ELF-1 (cell line): ENCODE results near the gene RAI1.
A peak's percentile ranks its signal among the peaks of the same experiment; 100 is the strongest.

ENCODE experiments used
- DNase-seq: peaks from one replicate; pipeline ENCODE4 v3.0.0-alpha.2; 2016; ENCODE audit warnings: low read depth, low spot score

Gene RAI1

DNA sequence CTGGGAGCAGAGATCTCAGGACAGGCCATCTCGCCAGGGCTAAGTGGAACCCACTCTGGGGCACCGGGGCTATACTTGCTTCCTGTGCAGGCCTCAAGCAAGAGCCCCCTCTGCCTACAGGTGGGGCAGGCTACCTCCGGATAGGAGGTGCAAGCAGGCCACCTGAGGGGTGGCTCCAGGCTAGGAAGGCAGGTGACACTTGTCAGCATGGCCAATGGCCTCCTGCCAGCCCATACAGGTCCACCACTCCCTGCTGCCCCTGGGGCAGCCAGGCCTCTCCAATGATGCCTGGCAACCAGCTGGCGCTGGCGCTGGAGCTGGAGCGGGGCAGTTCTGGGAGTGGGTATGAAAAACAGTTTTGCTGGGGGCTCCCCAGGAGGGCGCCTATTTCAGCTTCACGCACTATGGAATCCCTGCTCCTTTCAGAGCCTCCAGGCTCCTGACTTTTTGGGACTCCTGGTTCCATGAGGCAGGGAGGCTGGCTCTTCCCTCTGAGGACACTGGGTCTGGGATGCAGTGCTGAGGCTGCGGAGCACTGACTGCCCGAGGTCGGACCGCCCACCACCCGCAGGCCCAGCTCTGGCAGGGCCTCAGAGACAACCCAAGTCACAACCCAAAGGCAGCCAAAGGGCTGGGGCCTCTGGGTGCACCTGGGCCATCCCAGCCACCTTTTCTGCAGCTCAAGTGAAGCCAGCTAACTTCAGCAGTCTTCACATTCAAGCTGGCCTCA is 164.0 kb downstream of the RAI1 start:
- DNase-seq: no peak

DNA sequence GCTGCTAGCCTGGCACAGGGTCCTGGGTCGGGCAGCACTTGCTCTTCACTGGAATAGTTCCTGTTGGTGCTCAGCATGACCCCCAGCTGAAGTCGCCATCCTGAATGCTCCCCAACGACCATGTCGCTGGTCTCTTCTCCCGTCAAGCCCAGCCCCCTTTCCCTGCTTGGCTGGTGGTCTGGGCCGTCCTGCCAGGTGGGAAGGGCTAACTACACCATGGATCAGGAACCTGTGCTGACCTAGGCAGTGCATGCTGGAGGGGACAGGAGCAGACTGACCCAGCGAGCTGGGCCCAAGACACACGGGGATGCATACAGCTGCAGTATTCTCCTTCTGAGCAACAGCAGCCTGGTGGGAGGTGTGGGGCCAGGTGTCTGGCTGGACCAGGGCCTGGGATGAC is 164.7 kb downstream of the RAI1 start:
- DNase-seq: no peak

DNA sequence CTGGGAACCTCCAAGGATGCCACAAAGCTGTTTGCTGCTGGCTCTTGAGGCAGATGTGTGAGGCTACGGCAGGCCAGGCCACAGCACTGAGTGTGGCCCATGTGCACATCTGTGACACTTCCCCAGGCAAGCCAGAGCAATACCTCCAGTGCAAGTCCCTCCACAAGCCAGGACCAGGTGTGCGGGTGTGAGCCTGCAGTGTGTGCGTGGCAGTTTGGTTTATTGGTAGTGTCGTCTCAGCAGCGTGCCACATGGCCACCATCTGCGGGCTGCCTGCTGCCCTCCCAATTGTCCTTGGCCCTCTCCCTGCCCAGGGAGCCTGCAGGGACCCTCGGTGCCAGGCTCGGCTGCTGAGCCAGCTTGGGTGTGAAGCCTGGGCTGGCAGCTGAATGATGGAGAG is 165.4 kb downstream of the RAI1 start:
- DNase-seq: no peak

DNA sequence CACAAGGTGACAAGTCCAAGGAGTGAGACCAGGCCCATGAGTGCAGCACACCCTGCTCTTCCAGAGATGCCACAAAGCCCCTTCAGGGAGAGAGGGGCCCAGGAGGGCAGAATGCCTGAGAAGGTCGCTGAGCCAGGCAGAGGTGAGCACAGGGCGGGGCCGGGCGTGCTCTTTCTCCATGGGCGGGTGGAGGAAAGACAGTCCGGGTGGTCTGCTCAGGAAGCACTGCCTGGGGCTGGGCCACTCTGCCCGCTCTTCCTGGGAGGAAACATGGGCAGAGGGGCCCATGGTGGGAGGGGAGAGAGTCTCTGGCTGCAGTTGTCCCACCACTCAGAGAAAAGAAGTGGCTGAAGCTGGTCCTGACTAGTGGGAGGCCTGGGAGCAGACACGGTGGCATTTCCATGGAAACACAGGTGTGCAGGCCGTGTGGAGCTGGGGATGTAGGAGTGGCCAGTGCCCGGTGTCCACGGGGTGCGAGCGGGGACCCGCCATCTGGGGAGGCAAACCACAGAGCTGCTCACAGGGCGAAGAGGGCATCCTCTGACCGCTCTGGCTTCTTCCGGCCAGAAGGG is 165.9 kb downstream of the RAI1 start:
- DNase-seq: no peak

DNA sequence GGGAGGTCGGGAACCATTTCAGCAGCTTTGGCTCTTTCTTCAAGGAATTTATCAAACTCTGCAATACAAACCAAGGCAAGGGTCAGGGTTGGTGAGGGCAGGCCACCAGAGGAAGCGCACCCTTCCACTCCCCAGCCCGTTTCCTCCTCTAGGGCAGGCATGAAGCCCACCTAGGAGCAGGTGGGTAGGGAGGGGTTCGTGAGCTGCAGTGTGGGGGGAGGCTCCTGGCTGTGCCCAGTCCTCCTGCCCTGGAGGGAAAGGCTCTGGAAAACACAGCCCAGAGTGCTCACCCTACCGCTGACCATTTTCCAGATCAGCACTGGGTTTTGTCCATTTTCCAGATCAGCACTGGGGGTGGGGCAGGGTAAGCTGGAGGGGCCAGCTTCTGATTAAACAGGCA is 166.5 kb downstream of the RAI1 start:
- no peak for DNase-seq

DNA sequence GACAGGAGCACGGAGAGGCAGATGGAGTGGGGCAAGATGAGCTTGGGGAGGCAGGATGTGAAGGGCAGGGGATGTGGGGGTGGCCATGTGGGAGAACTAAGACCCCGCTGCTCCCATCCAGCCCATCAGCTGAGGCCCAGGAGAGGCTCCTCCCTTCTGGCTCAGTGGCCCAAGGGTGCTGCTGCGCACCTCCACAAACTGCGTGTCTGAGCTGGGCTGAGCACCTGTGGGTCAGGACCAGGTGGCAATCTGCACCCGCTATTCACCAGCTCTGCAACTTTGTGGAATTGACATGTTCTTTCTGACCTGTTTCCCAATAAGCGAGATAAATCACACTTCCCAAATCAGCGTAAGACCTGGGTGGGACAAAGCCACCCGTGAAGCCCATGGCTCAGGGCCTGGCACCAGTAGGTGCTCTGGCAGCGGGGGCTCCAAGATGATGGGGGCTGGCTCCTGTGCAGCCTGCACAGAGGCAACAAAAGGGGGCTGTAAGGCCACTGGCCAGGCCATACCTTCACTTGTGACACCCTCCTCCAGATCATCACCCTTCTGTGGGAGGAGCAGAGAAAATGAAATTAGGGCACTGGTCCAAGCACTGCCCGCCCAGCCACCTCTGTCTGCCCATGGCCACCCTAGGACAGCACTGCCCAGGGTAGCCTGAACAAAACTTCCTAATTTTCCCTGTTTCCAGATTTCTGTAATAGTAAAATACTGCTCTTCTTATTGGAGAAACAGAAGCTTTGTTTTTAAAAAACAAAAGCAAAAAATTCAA is 167.2 kb downstream of the RAI1 start:
- no peak for DNase-seq

DNA sequence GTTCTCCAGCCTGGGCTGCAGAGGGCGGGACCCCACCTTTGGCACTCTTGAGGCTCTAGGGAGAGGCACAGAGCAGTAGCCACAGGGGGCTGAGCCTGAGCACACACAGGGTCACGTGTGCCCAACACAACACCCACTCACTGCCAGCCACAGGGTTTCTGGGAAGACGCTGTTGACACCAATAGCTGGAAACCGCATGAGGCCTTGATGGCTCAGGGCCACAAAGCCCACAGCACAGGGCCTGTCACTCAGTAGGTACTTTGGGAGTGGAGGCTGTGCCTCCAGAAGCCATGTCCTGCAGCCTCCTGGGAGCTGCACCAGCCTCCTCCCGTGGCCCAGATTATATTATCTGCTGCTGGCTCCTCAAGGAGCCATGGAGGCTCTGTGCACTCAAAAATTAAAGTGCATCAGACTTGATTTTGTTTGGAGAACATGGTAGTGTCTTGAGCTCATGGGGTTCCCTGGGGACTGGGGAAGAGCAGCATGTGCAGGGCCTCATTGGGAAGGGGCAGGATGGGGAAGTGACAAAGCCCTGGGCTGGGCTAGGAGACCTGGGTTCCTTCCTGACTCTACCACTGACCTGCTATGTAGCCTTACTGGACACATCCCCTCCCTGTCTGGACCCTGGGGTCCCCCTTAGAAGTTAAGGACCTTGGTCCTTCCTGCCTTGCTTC is 168.0 kb downstream of the RAI1 start:
- DNase-seq: no peak

DNA sequence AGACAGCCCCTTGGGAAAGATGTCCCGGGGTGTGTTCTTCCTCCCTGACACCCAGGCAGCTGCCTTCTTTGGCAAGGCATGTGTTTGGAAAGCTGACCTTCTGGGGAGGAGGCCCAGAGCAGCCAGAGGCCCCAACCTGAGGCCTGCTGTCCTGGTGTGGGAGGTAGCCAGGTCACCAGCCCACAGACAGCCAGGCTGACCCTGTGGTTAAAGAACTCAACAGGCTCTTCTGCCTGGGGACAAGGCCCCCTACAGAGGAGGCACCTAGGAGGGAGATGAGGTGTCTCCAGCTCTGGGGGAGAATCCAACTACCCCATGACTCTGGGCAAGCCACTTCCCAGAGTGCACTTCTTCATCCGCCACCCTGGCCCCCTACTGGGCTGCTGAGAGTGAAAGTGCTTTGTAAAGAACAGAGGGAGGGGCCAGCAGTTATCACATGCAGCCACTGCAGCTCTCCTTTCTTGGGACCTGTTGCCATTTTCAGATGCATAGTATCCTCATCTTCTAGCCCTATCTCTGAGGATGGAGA is 168.7 kb downstream of the RAI1 start:
- peak; percentile 58 for DNase-seq

DNA sequence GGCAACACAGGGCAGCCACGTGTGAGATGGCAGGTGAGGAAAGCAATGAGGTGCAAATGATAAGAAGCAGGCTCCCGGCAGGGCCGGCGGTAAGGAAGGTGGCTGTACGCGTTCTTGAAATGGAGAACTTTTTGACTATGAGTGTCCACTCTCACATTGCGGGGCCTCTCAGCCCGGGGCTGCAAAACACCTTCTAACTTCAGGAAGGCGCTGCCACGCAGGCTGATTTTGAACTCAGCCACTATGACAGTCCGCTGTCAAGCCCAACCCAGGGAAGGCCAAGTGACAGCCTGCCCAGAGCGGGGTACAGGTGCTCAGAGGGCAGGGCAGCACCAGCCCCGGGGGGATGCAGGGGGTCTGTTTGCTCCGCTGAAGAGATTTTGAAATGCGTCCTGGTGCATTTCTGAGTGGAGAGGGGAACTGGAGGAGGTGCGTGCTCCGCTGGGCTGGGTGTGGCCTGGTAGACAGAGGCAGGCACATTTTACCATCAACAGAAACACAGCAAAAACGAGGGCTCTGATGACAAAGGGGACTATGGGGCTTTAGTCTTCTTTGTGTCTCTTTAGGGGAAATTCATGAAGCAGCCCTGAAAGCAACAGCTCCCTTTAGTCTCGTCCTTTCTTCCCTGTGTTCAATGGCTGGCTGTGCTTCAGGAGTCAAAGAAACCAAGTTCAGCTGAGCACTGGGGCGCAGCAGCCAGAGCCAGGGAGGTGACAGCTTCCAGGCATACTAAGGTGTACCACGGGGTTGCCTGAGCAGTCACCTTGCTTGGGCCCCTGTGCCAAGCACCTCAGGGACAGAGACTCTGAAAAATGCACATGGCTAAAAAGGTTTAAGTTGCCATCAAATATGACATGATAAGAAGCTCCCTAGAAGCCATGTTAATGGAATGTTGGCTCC is 170.1 kb downstream of the RAI1 start:
- DNase-seq: no peak

DNA sequence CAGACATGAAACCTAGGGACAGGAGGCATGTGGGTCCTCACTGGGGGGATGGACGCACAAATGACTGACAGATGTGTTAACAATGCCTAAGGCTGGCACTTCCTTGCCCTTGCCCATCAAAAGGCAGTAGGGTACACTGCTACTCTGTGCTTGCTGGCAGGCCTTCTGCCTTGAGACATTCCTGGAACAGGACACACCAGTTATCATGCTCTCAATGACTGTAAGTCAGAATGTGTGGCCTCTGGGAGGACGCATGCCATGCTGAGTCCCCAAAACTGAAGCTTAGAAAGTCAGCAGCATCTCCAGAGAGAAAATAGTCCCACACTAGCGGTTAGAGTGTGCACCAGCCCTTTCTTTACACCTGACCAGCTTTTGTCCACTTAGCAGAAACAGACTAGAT is 171.7 kb downstream of the RAI1 start:
- DNase-seq: no peak

DNA sequence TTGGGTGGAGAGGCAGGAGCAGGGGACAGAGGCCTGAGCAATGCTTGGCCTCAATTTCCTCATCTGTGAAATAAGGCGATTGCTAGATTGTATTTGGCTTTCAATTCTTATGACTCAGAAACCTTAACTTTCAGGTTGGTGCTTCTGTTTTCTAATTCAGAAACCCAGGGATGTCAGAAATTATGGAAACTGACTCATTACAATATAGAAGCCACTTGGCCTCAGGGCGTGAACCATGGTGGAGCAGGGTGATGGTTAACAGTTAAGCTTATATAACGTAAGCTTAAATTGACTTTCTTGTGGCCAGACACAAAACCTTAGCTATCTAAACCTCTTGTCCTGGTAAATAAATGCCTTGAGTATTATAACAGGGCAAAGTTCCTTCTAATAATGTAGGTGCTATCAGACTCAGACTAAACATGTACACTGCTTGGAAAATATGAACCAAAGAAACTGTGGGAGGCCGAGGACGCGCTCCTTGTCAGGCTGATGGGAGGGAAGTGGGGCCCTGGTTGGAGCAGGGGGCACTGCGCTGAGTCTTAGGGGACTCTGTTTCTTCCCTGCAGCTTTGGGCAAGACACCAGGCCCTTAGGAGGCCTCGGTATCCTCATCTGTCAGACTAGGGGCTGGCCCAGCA is 172.7 kb downstream of the RAI1 start:
- no peak for DNase-seq

DNA sequence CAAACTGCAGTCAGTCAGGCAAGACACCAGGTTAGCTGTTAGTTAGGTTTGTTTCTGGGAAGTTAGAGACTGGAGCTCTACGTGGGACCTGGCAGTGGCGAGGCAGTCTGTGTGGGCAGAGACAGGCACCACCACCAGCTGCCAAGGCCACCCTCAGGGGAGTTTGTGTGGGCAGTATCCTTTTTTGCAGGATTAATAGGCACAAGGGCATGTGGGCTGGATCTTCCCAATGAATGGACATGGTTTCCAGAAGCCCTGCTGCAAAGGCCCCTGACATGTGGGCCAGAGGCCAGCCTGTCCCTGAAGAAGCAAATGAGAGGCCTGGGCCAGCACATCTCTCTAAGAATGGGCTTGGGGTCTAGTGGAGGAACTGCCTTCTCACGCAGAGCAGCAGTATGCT is 174.7 kb downstream of the RAI1 start:
- no peak for DNase-seq

DNA sequence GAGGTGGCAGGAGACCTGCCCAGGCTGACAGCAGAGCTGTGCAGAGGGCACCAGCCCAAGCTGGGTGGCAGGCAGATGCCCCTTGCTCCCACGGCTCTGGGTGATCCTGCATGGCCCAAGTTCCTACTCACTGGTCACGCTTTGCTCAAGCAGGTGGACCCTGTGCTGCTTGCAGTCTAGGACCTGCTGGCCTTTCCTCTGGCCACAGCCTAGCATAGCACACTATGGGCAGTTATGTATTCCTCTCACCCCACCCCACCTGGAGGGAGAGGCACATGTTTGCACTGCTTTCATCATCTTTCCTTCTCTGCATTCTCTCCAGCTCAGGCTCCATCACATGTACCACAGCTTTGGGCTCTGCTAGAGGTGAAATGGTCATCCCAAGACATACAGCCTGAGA is 175.1 kb downstream of the RAI1 start:
- no peak for DNase-seq

DNA sequence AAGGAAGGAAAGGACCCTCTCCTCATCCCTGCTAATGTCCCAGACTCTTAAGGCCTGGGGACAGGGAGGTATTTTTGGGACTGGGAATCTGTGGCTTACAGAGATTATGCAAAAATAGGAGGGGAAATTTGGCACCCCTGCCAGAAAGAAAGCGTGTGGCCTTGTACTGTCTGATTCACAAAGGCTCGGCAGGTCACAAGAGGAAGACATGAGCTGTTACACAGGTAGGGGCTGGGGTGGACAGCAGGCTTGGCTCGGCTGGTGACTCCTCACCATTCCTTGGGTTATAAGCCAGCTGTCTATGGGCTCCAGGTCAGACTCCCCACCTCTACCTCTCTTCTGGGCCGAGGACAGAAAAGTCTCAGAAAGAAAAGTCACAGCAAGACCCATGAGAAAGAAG is 176.2 kb downstream of the RAI1 start:
- no peak for DNase-seq

DNA sequence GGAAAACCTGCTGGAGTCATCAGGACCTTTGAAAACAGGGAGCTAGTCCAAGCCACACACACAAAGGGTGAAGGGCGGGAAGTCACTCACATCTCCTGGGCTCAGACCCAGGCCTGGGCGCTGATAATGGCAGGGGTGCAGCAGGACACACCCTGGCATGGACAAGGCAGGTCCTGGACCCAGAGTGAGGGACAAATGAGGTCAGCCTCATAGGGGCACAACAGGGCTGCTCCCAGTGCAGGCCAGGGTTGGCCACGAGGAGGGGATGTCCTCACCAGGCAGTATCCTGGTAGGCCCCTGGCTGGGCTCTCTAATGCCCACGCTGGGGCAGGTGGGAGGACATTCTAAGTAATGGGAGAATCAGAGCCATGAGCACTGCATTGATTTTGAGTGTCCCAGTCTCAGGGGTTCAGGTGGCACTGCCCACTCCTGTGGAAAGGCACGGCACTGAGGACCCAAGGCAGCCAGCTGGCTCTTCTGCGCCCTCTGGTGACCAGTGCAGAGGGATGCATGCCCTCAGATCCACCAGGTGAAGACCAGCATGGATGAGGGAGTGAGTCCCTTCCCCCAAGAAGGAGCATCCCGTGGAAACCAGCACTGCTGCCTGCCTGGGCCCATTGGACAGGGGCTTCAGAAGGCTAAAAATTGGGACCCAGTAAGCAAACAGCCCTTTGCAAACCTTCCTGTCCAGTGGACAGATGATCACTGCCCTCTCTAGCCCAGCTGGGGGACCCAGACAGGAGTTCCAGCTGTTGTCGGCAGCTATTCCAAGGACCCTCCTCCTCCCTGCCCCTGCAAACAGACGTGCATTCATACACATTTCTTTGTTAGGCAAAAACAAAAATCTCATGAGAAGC is 178.9 kb downstream of the RAI1 start:
- DNase-seq: peak; percentile 77

DNA sequence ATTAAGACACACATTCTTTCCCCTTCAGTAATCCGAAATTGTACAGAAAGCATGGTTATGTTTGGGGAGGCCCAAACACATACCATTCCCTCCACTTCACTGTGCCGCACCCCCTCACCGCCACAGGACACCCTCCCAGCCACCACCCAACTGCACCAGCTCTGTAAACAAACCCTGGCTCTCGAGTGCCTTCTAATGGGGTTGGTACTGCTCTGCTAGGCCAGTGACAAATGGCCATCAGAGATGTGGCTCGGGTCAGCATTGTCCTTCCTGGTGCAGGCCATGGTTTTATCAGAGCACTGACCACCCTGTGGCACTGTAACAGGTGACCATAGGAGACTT is 179.5 kb downstream of the RAI1 start:
- DNase-seq: no peak
